ENCODE data around the gene COLEC11. TPM values are rescaled to one million over a fixed set of nuclear protein-coding genes. Genes with fewer than 3 reads are reported as not detected.

The COLEC11 gene
- total RNA-seq, 1 experiment from 2014 or later: 0.39 TPM

DNA sequence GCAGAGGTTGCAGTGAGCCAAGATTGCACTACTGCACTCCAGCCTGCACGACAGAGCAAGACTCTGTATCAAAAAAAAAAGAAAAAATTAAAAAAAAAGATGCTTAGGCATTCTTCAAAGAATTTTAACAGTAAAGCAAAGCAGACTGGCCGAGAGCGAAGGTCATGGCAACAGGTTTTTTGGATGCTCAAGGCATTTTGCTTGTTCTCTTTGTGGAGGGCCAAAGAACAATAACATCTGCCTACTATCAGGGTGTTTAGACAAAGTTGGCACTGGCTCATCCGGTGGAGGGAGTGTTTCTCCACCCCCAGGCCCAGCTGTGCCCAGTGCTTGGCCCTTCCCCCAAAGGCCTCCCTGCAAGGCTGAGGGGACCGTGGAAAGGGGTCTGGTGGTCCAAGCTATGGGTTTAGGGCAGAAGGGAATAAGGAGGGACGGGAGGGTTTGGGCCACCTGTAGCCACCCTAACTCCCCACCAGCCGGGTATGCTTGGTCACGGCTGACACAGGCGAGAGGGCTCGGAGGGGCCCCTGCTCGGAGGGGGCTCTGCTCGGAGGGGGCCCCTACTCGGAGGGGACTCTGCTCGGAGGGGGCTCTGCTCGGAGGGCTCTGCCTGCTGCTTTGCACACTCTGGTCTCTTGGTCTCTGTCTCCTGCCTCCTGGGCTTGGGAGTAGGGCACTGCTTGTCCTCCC is 36.4 kb downstream of the COLEC11 start:
- no peak overlapping the region for H3K23ac ChIP-seq (ENCODE audit: insufficient read length, low read depth, low read length)
- no peaks in the 10 kb centered on the region for H3K23me2 ChIP-seq (ENCODE audit: insufficient read length, low read depth, low read length, poor library complexity, severe bottlenecking)
- no peak for TF ChIP-seq CTCF (conservative IDR thresholded peaks at IDR 0.05)
- no peak overlapping the region for H3K4ac ChIP-seq (ENCODE audit: low read depth, low read length)
- H3K56ac ChIP-seq (ENCODE audit: insufficient read length, low read depth, low read length): no peak overlapping the region
- no CpG with 5 or more reads among the region's 15 CpGs for WGBS (ENCODE audit: extremely low coverage, insufficient read length, low lambda C conversion rate)
- Mint-ChIP-seq H3K9me3 (no peaks in the 10 kb centered on the region), H3K36me3 (ENCODE audit: insufficient read depth in 1 of 3, low read depth in 3 of 3) (no peaks in the 10 kb centered on the region), H3K27me3 (ENCODE audit: low read depth) (peaks cover 22% of the 10 kb centered on the region), H3K27ac (no peak overlapping the region; a peak in 1 of 7 replicates), H3K4me1 (peaks cover 13 to 24% of the 10 kb centered on the region in 2 experiments), H3K4me3 (no peak overlapping the region)
- no peaks in the 10 kb centered on the region for H3K4me1 ChIP-seq (ENCODE audit: insufficient read depth, low read length)
- no peaks in the 10 kb centered on the region for H4K20me1 ChIP-seq (ENCODE audit: control insufficient read depth, insufficient read depth, insufficient read length)
- no peaks in the 10 kb centered on the region for H3K27me3 ChIP-seq (ENCODE audit: insufficient read depth, low read length)
- H2BK5ac ChIP-seq (ENCODE audit: insufficient read length, low read length): no peak overlapping the region
- no peaks in the 10 kb centered on the region for H3K9me3 ChIP-seq (ENCODE audit: control insufficient read depth, low read depth, low read length)
- no peak overlapping the region for H3K4me2 ChIP-seq (ENCODE audit: insufficient read depth, insufficient read length, low read length)
- no peak overlapping the region for H3K27ac ChIP-seq (ENCODE audit: insufficient read length, low read depth, low read length)
- no peak for DNase-seq
- no peak overlapping the region for H2BK12ac ChIP-seq (ENCODE audit: insufficient read length, low read depth, low read length)
- H3T11ph ChIP-seq (ENCODE audit: low read length): no peak overlapping the region
- no peak overlapping the region for H2BK15ac ChIP-seq (ENCODE audit: low read depth, low read length)
- H3K14ac ChIP-seq (ENCODE audit: insufficient read depth, low read length): no peak overlapping the region; the same call in 1 of the 2 replicates
- H3K18ac ChIP-seq (ENCODE audit: insufficient read length, low read depth, low read length): no peak overlapping the region
- H4K91ac ChIP-seq (ENCODE audit: insufficient read length, low read depth, low read length): no peak overlapping the region
- no peak overlapping the region for H2AFZ ChIP-seq (ENCODE audit: low read length)
- H3K79me1 ChIP-seq (ENCODE audit: insufficient read depth, low read depth, low read length, poor library complexity, severe bottlenecking): no peaks in the 10 kb centered on the region
- H2BK120ac ChIP-seq (ENCODE audit: low read depth, low read length, poor library complexity, severe bottlenecking): no peak overlapping the region
- H4K5ac ChIP-seq (ENCODE audit: insufficient read length, low read depth, low read length): no peak overlapping the region
- no peak overlapping the region for H3K9ac ChIP-seq (ENCODE audit: extremely low read depth, insufficient read length, low read length)
- no peak overlapping the region for H2BK20ac ChIP-seq (ENCODE audit: low read depth, low read length, poor library complexity, severe bottlenecking)
- H2AK5ac ChIP-seq (ENCODE audit: insufficient read length, low read length): no peak overlapping the region
- no peaks in the 10 kb centered on the region for H3K79me2 ChIP-seq (ENCODE audit: insufficient read depth, low read length)
- no peak overlapping the region for H4K8ac ChIP-seq (replicated peaks; ENCODE audit: insufficient read length, low read depth, low read length)

Data from H9 (cell line).